ENCODE measurements around the gene ATP8A2.

GRCh38 chr13:25570185-25570584, 198.4 kb downstream of the ATP8A2 start:
- TF ChIP-seq CTCF (IDR thresholded peaks at IDR 0.05) (no peak), POLR2AphosphoS5 (IDR thresholded peaks at IDR 0.05) (no peak), EP300 (IDR thresholded peaks at IDR 0.05) (no peak)
